PC-3 (cell line): ENCODE results near the gene DEPP1. TPM values are rescaled to one million over a fixed set of nuclear protein-coding genes. Genes with fewer than 3 reads are reported as not detected.

Experiments
- ATAC-seq: fragments of 200-7000 bp; cut with Tn5 transposase; 2 replicates; pipeline ENCODE4 v1.9.1; 2020; ENCODE audit warnings: mild to moderate bottlenecking, moderate library complexity
- BruUV-seq: library from RNA; stranded (reverse); fragments of 400-500 nt; replicated peaks from 2 replicates; lab custom pipeline; 2021; lab: Mats Ljungman, UMichigan
- CTCF ChIA-PET: fragments of 300-600 bp; sonication (Branson Sonifier 250); formaldehyde crosslinking; loops from one replicate; lab custom pipeline; 2022; ENCODE audit warnings: antibody characterized with exemption; lab: Charles Lee
- POLR2A ChIA-PET: fragments of 300-600 bp; sonication (Branson Sonifier 250); formaldehyde crosslinking; loops from one replicate; lab custom pipeline; 2022; ENCODE audit warnings: antibody characterized with exemption; ENCODE audit not compliant: unreplicated experiment; lab: Charles Lee
- DNase-seq: peaks from one replicate; pipeline ENCODE4 v3.0.0-alpha.2; 2015
- H2AFZ ChIP-seq: fragments of 300-600 bp; sonication (generic); 2 replicates; pipeline ENCODE4 v1.6.0; 2016; ENCODE audit warnings: antibody characterized with exemption, low read length
- H3F3A ChIP-seq: fragments of 300-600 bp; sonication (generic); one replicate; pipeline ENCODE4 v1.6.0; 2017; ENCODE audit warnings: antibody characterized with exemption, low read length, control low read depth, mild to moderate bottlenecking; ENCODE audit not compliant: unreplicated experiment
- H3K27ac ChIP-seq: fragments of 300-600 bp; sonication (generic); 2 replicates; pipeline ENCODE4 v1.5.1; 2016; ENCODE audit warnings: mild to moderate bottlenecking, low read length
- H3K27me3 ChIP-seq: fragments of 300-600 bp; sonication (generic); 2 replicates; pipeline ENCODE4 v1.6.1; 2016; ENCODE audit warnings: low read length, mixed read lengths
- H3K36me3 ChIP-seq: fragments of 300-600 bp; sonication (generic); 2 replicates; pipeline ENCODE4 v1.6.1; 2016; ENCODE audit warnings: low read depth, mixed run types, low read length, mixed read lengths
- H3K4me1 ChIP-seq: fragments of 300-600 bp; sonication (generic); 2 replicates; pipeline ENCODE4 v1.5.1; 2016; ENCODE audit warnings: low read length; ENCODE audit not compliant: insufficient read depth
- H3K4me2 ChIP-seq: fragments of 300-600 bp; sonication (generic); 2 replicates; pipeline ENCODE4 v1.6.0; 2016; ENCODE audit warnings: low read length
- H3K4me3 ChIP-seq: fragments of 300-600 bp; sonication (generic); 2 replicates; pipeline ENCODE4 v1.5.1; 2016; ENCODE audit warnings: mild to moderate bottlenecking, low read length, mixed read lengths
- H3K79me2 ChIP-seq: fragments of 300-600 bp; sonication (generic); 2 replicates; pipeline ENCODE4 v1.6.1; 2017; ENCODE audit warnings: low read length, mixed read lengths
- H3K9ac ChIP-seq: fragments of 300-600 bp; sonication (generic); 2 replicates; pipeline ENCODE4 v1.6.0; 2016; ENCODE audit warnings: mild to moderate bottlenecking, low read length
- H3K9me2 ChIP-seq: fragments of 300-600 bp; sonication (generic); replicated peaks from 2 replicates; pipeline ENCODE4 v1.6.1; 2016; ENCODE audit warnings: mixed run types, low read length, mixed read lengths
- H3K9me3 ChIP-seq: fragments of 300-600 bp; sonication (generic); 2 replicates; pipeline ENCODE4 v1.6.1; 2016; ENCODE audit warnings: low read length, mixed read lengths
- H4K20me1 ChIP-seq: fragments of 300-600 bp; sonication (generic); 2 replicates; pipeline ENCODE4 v1.6.1; 2016; ENCODE audit warnings: low read length, mixed read lengths
- CTCF ChIP-seq: fragments of 300-600 bp; sonication (generic); conservative IDR thresholded peaks from 2 replicates; pipeline ENCODE4 v1.5.1; 2017; ENCODE audit warnings: antibody characterized with exemption, low read depth, mild to moderate bottlenecking, low read length
- EZH2 ChIP-seq: fragments of 300-600 bp; sonication (generic); IDR thresholded peaks from one replicate; pipeline ENCODE4 v1.6.1; 2017; ENCODE audit warnings: antibody characterized with exemption, mild to moderate bottlenecking, low read length; ENCODE audit not compliant: unreplicated experiment
- EZH2phosphoT487 ChIP-seq: fragments of 300-600 bp; sonication (generic); IDR thresholded peaks from 2 replicates; pipeline ENCODE4 v1.6.1; 2018; ENCODE audit warnings: mild to moderate bottlenecking, antibody characterized with exemption, low read length, borderline replicate concordance
- intact Hi-C: fragments of 100-400 bp; cut with micrococcal nuclease; formaldehyde crosslinking; loops from 2 replicates; pipeline ENCODE4 v1.9.0; 2023
- total RNA-seq: library from RNA; depleted of rRNA; stranded (reverse); fragments of >200 nt; gene quantifications from 2 replicates; pipeline ENCODE4 v1.2.3, GENCODE V29; 2014

DEPP1 gene
- total RNA-seq, 1 experiment from 2014 or later = 9.0 TPM

GRCh38 chr10:44993922-44994751 lies 15.5 kb upstream of the DEPP1 start:
- ATAC-seq = no peak
- H3K27ac ChIP-seq = no peak overlapping the region
- no peaks in the 10 kb centered on the region for H3F3A ChIP-seq
- TF ChIP-seq EZH2 = no peak
- no peak overlapping the region for H2AFZ ChIP-seq
- no peaks in the 10 kb centered on the region for H3K9me2 ChIP-seq
- no TSS peak for BruUV-seq
- CTCF ChIA-PET = no interaction called here
- no peaks in the 10 kb centered on the region for H3K9me3 ChIP-seq
- DNase-seq = no peak
- no peaks in the 10 kb centered on the region for H3K27me3 ChIP-seq
- no peaks in the 10 kb centered on the region for H4K20me1 ChIP-seq
- intact Hi-C loops = no loop called here
- H3K79me2 ChIP-seq = no peaks in the 10 kb centered on the region
- H3K4me1 ChIP-seq = no peaks in the 10 kb centered on the region
- H3K9ac ChIP-seq = no peak overlapping the region
- H3K4me3 ChIP-seq = no peak overlapping the region
- POLR2A ChIA-PET = interaction anchor here (0.6 kb wide), 1 partner anchor 13 kb away, joined by 8 read pairs; no protein-coding TSS in a partner anchor
- no peak overlapping the region for H3K4me2 ChIP-seq
- no peaks in the 10 kb centered on the region for H3K36me3 ChIP-seq

GRCh38 chr10:44993226-44993921 lies 14.8 kb upstream of the DEPP1 start:
- no peak overlapping the region for H2AFZ ChIP-seq
- no peaks in the 10 kb centered on the region for H3K4me1 ChIP-seq
- H3K9me2 ChIP-seq = no peaks in the 10 kb centered on the region
- H3K9me3 ChIP-seq = no peaks in the 10 kb centered on the region
- no peaks in the 10 kb centered on the region for H3F3A ChIP-seq
- CTCF ChIA-PET = interaction anchor here (0.6 kb wide), 1 partner anchor 902 kb away, joined by 3 read pairs; no protein-coding TSS in a partner anchor
- no peak overlapping the region for H3K27ac ChIP-seq
- ATAC-seq (no peak), DNase-seq (no peak)
- intact Hi-C loops = no loop called here
- no TSS peak for BruUV-seq
- no peaks in the 10 kb centered on the region for H3K36me3 ChIP-seq
- H3K9ac ChIP-seq = no peak overlapping the region
- no peaks in the 10 kb centered on the region for H3K79me2 ChIP-seq
- no peaks in the 10 kb centered on the region for H3K27me3 ChIP-seq
- no peaks in the 10 kb centered on the region for H4K20me1 ChIP-seq
- no peak for TF ChIP-seq EZH2phosphoT487
- no peak for TF ChIP-seq EZH2
- TF ChIP-seq CTCF = no peak
- no peak overlapping the region for H3K4me3 ChIP-seq
- no peak overlapping the region for H3K4me2 ChIP-seq
- POLR2A ChIA-PET = no interaction called here

- no TSS peak for BruUV-seq
- Histone ChIP-seq H3K9me3 (no peaks in the 10 kb centered on the region), H2AFZ (no peak overlapping the region), H3K4me1 (no peaks in the 10 kb centered on the region), H3K79me2 (no peaks in the 10 kb centered on the region), H3K9ac (no peak overlapping the region), H3K36me3 (no peaks in the 10 kb centered on the region), H3K4me3 (no peak overlapping the region), H3K27me3 (no peaks in the 10 kb centered on the region), H3K27ac (no peak overlapping the region), H3F3A (no peaks in the 10 kb centered on the region), H3K9me2 (no peaks in the 10 kb centered on the region), H4K20me1 (no peaks in the 10 kb centered on the region), H3K4me2 (no peak overlapping the region)
- CTCF ChIA-PET = interaction anchor here (0.6 kb wide), 1 partner anchor 901 kb away, joined by 3 read pairs; no protein-coding TSS in a partner anchor
- POLR2A ChIA-PET = no interaction called here
- DNase-seq = no peak
- no peak for ATAC-seq
- TF ChIP-seq EZH2phosphoT487 (no peak), CTCF (no peak), EZH2 (no peak)
- intact Hi-C loops = no loop called here
Observed at GRCh38 chr10:44992732-44993225, 14.2 kb upstream of the DEPP1 start.
